GM12878 (cell line): ENCODE results near the gene GALK1.

Experiments used
- BRCA1 ChIP-seq: IDR thresholded peaks from 2 replicates; pipeline ENCODE4 v1.6.1; 2011; ENCODE audit warnings: low read depth, low read length, improper control_type of control experiment
- CHD4 ChIP-seq: fragments of 200-600 bp; sonication (generic); IDR thresholded peaks from 2 replicates; pipeline ENCODE4 v1.6.1; 2016; ENCODE audit warnings: mild to moderate bottlenecking
- HDAC2 ChIP-seq: fragments of 200-600 bp; sonication (generic); IDR thresholded peaks from 2 replicates; pipeline ENCODE4 v1.6.1; 2017
- MAX ChIP-seq: IDR thresholded peaks from 2 replicates; pipeline ENCODE4 v1.6.1; 2012; ENCODE audit warnings: low read depth, low read length, improper control_type of control experiment
- MXI1 ChIP-seq: fragments of 150-350 bp; IDR thresholded peaks from 2 replicates; pipeline ENCODE4 v1.6.1; 2011; ENCODE audit warnings: low read depth, mild to moderate bottlenecking, inconsistent platforms, low read length, improper control_type of control experiment
- NR2C2 ChIP-seq: IDR thresholded peaks from 2 replicates; pipeline ENCODE4 v1.6.1; 2011; ENCODE audit warnings: borderline replicate concordance, low read depth; ENCODE audit not compliant: control insufficient read depth, insufficient read length
- PBX3 ChIP-seq: IDR thresholded peaks from 2 replicates; pipeline ENCODE4 v1.6.1; 2011; ENCODE audit warnings: mild to moderate bottlenecking, low read depth, low read length, moderate library complexity; ENCODE audit not compliant: insufficient replicate concordance
- POLR2A ChIP-seq: IDR thresholded peaks from 2 replicates; pipeline ENCODE4 v1.6.1; 2011; ENCODE audit warnings: low read depth, mild to moderate bottlenecking, low read length
- YY1 ChIP-seq: IDR thresholded peaks from 2 replicates; pipeline ENCODE4 v1.6.1; 2011; ENCODE audit warnings: low read depth, mild to moderate bottlenecking, low read length
- ZBED1 ChIP-seq: IDR thresholded peaks from 2 replicates; pipeline ENCODE4 v1.6.1; 2016; ENCODE audit warnings: borderline replicate concordance

DNA sequence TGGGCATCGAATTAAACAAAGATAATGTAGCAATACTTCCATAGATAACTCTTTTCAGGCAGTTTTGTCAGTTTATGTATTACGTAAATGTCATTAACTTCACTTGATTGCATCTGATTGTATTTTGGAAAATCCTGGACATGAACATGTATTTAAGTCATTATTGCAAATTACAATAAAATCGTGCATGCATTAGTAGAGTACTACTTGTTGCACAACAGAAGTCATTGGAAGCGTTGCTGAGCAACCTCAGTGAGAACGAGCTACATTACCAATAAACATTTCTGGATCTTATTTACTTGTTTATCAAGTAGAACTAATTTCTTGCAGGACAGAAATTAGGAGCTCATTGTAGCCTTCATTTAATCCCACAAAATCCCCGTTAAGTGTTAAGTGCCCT, 26.3 kb upstream of the GALK1 start:
- TF ChIP-seq POLR2A (no peak), CHD4 (no peak), HDAC2 (no peak), MXI1 (no peak), PBX3 (peak; percentile 23), YY1 (no peak), MAX (no peak), NR2C2 (no peak), ZBED1 (no peak), BRCA1 (no peak)
